Mammary microvascular endothelial cell (primary cell): ENCODE data around the gene RXFP2. TPM values are rescaled to one million over a fixed set of nuclear protein-coding genes. Genes with fewer than 3 reads are reported as not detected.

Experiments
- total RNA-seq: library from RNA; depleted of rRNA; stranded (reverse); fragments of >200 nt; gene quantifications from 2 replicates; pipeline ENCODE4 v1.2.3, GENCODE V29; 2015

Gene RXFP2, protein sequence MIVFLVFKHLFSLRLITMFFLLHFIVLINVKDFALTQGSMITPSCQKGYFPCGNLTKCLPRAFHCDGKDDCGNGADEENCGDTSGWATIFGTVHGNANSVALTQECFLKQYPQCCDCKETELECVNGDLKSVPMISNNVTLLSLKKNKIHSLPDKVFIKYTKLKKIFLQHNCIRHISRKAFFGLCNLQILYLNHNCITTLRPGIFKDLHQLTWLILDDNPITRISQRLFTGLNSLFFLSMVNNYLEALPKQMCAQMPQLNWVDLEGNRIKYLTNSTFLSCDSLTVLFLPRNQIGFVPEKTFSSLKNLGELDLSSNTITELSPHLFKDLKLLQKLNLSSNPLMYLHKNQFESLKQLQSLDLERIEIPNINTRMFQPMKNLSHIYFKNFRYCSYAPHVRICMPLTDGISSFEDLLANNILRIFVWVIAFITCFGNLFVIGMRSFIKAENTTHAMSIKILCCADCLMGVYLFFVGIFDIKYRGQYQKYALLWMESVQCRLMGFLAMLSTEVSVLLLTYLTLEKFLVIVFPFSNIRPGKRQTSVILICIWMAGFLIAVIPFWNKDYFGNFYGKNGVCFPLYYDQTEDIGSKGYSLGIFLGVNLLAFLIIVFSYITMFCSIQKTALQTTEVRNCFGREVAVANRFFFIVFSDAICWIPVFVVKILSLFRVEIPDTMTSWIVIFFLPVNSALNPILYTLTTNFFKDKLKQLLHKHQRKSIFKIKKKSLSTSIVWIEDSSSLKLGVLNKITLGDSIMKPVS
- not detected in 2 replicates for total RNA-seq

GRCh38 chr13:31739226-31739625, at the start of gene RXFP2:
TSS of gene RXFP2 (plus strand) at chr13:31739526. CDS start at chr13:31739613, 87 bp downstream.

